Measurements from ENCODE around the gene PACRG.
"Not testable (repeated sequence)": the region's sequence is repeated elsewhere in the genome, so short reads cannot be mapped to it uniquely, and the experiment has no call there.

The PACRG gene

DNA sequence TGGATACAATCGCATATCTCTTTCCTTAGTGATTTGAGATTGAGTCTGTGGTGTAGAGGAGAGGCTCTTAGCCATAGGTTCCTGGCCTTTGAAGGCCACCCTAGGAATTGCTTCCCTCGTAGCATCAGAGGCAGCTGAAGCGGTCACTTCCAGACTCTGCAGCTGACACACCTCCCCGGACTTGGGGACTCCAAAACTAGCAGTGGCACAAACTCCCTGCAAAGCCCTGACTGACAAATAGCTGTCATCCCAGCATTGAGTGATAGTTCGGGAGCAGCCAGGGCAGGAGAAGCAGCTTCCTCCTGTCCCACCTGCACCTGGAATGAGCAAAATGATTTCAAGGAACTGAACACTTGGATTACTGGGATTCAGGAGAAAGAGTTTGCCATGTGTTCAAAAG, 586.2 kb downstream of the PACRG start:
- DNase-seq (ENCODE audit: low read depth in 2 of 2) = no peak

DNA sequence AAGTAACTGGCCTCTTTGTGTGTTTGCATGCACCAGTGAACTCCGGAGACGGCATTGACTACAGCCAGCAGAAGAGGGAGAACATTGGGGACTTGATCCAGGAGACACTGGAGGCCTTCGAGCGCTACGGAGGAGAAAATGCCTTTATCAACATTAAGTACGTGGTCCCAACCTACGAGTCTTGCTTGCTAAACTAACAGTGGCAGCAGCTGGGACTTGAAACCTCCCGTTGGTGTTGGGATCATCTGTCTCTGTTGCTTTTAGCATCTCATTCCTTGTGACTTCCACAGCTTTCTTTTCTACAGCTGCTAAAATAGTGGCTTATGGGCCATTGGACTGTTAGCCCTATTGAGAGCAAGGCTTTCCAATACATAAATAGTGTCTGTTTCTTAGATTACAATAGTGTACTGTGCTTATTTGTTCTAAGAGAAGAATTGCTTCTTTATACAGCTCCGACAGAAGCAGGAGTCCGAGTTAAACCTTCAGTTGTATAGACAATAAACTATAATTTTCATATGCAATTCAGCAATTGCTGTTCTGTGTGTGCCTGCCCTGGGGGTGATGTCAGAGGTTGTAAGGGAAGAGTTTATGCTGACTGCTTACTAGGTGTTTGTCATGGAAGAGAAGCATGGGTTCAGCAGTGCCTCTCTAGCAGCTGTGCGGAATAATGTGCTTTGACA, 587.2 kb downstream of the PACRG start:
- DNase-seq (ENCODE audit: low read depth in 2 of 2) = no peak

DNA sequence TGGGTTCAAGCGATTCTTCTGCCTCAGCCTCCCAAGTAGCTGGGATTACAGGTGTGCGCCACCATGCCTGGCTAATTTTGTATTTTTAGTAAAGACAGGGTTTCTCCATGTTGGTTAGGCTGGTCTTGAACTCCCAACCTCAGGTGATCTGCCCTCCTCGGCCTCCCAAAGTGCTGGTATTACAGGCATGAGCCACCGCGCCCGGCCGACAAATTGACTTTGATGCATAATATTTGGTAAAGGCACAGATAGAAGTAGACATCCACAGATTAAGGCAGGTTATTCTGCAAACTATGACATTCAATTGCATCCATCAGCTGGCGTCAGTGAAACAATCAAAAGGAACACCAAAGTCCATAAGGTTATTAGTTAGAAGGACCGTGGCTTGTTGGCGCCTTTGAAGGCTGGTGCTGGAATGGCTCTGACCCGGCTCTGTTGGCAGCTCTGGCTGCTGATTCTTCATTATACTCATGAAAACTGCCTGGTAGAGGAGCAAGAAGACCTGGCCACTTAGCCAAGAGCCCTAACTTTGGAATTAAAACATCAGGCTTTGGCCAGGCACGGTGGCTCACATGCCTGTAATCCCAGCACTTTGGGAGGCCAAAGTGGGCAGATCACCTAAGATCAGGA, 589.2 kb downstream of the PACRG start:
- DNase-seq (ENCODE audit: low read depth in 2 of 2) = not testable (repeated sequence)

DNA sequence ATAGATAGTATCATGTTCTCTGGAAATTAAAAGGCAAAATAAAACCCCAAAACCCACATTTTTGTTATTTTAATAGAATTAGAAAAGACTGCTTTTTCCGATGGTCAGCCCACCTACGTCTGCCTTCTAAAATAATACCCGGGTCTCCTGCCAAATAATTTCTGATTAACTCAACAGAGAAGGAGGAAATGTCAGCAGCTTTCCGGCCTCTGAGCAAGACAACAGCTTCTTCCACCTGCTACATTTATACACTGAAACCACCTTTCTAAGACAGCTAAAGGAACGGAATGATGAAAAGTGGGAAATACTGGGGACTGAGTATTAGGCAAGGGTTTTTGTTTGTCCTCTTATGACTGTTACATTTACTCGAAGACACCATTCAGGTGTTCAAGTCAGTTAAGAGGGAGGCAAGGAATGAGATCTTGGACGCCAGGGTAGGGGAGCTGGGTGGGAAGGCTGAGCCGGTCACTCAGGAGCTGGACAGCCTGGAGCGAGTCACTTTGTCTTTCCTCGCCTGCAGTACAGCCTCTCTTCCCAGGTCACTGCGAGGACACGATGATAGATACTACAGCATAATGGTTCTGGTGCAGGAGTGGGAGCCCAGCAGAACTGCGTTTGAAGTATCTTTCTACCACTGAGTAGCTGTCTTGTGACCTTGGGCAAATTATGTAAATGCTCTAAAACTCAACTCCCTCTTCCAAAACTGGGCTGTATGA, 590.5 kb downstream of the PACRG start:
- no peak for DNase-seq (ENCODE audit: low read depth in 2 of 2)

DNA sequence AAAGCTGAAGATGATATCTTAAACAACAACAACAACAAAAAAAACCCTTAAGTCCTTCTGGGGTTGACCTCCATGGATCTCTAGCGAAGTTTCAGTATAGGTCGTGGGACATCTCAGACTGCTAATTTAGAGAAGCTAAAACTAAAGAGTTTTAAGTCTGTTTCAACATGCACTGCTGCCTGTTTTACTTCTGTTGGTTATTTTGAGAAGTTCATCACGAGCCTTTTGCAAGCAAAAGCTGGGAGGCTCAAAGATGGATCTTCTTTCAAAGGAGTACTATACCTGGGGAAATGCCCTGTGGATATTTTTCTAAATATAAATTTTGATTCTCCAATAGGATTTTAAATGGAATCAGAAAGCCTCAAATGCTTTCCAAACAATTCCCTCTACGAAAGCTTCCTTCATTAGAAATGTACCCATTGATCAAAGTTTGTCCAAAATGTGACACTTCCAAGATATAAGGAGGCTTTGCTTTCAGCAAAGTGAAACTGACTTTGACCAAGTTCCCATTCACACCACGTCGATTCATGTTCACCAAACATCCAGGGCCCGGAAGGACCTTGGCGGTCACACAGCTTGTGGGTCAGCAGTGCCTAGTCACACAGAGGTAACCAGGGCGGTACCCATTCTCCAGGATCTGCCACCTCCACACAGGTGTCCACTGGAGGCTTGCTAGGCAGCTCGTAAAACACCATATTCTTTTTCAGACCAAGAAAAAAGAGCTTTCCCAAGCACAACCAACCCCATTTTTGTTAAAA, 592.0 kb downstream of the PACRG start:
- DNase-seq (ENCODE audit: low read depth in 2 of 2) = no peak

DNA sequence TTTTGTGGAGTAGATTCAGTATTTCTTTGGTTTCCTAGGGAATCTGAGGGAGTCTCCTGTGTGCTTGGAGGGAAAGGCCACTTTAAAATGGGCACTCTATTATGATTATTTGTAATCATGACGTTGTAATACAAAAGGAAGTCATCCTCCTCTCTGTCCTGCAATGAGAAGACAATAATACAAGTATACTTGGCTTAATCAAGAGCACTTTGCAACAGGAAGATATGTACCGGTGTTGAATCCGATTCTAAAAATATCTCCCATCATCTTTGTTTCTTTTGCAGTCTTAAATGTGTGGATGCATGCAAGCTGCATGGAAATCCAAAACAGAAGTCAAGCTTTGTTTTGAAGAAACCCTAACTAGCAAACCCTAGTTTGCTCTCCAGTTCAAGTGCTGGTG, 592.6 kb downstream of the PACRG start:
- DNase-seq (ENCODE audit: low read depth in 2 of 2) = no peak

DNA sequence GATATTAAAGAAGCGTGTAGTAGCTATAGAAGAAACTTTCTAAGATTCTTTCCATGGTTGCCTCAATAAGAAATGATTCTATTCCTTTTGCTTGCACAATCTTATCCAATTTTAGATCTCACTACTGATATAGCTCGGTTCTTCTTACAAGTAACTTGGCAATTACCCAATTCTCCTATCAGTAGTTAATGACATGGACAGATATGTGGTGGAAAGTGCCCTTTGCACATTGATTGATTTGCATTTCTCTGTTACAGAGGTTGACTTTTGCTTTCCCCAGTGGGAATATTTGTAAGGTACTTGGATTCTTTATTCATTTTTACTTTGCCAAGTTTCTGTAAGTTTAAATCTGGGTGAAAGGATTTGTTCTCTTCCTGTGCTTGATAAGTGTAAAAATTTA, 593.0 kb downstream of the PACRG start:
- DNase-seq (ENCODE audit: low read depth in 2 of 2) = no peak

DNA sequence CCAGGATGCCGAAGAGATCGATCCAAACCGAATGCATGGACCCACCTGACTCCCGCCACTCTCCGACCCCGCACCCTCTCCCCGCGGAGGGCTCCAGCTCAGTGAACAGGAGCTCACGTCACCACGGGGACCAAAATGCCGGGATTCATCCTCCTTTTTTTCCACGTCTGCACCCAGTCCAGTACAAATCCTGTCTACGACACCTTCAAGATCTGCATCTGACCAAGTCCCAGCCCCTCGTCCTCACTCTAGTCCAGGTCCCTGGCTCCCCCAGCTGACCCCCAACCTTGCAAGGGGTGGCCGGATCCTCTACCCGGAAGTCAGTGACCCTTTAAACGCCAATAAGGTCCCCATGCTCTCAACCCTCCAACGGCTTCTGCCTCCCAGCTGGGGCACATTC, 593.9 kb downstream of the PACRG start:
- DNase-seq (ENCODE audit: low read depth in 2 of 2) = no peak

DNA sequence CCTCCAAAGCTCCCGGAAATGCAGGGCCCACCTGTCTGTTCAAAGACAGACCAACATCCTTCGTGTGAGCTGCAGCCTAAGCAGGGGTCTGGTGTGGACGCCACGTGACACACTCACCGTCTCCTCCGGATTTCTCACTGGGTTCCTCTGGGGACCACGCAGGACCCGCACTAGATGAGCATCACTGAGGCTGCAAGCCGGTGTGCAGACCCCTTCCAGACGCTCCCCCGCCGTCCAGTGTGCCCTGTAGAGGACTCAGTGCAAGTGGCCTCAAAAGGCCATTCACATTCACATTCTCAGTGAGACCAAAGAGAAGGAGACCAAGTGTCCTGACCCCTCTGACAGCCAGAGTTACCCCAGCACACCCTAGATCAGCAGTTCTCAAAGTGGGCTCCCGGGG, 595.5 kb downstream of the PACRG start:
- no peak for DNase-seq (ENCODE audit: low read depth in 2 of 2)

DNA sequence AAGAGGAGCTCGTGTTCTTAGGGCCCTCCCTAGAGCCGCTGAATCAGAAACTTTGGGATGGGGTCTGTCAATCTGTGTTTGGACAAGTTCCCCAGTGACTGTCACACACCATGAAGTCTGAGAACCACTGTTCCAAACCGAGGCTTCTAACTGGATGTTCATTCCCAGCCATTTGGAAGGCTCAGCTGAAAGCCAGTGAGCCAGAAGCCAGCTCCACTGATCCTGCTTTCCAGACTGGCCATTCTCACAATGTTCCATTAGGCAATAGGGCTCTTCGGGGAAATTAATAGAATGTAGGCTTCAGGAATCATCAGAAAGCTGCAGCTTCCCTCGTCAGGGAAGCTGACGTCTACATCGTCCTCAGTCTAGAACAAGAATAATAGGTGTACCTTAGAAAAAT, 595.9 kb downstream of the PACRG start:
- no peak for DNase-seq (ENCODE audit: low read depth in 2 of 2)

DNA sequence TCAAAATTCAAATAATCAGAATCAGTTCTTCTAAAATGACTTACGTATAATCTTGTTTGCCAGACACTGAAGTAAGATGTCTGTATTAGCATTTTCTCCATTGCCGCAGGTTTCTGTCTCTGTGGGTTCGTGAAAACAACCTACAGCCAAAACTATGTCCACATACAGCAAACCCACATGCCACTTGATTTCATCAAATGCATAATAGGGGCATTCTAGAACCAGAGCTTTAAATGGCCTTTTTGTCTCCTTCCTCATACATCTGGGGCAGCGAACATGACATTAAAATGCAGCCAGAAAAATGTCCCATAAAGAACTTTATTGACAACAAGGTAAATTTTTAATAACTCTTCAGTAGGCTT, 596.5 kb downstream of the PACRG start:
- no peak for DNase-seq (ENCODE audit: low read depth in 2 of 2)

DNA sequence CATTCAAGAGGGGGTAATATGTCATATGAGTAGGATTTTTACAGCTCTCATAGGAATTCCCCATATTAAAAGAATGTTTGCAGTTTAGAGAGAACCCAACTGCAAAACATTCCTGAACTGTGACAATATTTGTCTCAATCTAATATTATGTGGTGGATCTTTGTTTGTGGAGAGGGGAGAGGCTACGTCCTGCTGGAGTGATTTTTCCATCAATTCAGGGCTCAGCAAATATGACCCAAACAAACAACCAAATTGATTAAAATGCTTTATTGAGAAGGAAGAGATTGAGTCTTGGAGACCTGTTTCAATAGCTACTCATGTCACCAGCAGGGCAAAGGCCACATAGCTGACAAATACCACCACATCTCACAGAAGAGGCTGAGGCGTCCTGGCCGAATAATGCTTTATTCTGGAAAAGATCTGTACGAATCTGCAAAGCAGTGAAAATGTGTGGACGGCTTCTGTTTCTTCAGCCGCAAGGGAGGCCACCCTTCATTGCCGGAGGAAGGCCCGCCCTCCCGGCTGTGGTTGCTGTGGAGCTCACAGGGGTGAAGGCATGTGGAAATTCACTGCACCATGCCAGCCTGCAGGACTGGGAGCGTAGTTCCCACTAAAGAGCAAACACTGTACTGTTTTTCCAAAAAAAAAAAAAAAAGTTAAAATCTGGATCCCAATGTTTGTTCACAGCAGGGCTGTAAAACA, 597.1 kb downstream of the PACRG start:
- no peak for DNase-seq (ENCODE audit: low read depth in 2 of 2)

DNA sequence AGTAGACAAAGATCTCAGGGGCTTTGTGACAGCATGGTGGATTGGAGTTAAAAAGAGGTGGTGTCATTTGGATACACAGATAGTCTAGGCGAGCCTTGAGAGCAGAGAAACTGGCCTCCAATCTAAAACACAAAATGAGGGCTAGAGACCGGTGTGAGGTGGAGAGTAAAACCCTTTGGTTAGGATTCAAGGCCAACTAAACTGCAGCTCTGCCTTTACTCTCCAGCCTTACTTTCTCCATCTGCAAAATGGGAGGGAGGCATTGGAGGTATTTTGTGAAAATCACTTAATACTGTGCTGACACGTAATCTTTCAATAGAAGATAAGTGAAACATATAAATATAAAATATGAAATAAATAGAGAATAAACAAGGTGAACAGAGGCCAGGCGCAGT, 597.6 kb downstream of the PACRG start:
- no peak for DNase-seq (ENCODE audit: low read depth in 2 of 2)

DNA sequence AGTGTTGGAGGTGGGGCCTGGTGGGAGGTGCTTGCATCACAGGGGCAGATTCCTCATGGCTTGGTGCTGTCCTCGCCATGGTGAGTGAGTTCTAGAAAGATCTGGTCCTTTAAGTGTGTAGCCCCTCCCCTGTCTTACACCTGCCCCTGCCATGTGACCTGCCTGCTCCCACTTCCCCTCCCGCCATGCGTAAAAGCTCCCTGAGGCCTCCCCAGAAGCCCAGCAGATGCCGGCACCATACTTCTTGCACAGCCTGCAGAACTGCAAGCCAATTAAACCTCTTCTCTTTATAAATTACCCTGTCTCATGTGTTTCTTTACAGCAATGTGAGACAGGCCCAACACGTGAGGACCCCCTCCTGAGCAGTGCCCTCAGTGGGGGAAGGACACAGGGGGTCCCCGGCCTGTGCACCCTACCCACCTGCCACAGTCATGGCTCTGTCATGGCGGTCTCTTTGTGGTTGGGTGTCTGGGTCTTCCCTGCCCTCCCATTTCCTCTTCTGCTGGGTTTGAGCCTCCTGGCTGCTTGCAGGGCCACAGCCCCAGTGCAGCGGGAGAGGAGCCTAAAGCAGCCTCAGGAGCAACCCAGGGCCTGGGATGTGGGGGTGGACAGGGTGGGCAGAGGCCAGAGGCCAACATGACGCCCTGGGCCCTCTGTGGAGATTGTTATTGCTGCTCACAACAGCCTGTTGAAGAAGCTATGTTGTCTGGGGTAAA, 599.5 kb downstream of the PACRG start:
- DNase-seq (ENCODE audit: low read depth in 2 of 2) = no peak

DNA sequence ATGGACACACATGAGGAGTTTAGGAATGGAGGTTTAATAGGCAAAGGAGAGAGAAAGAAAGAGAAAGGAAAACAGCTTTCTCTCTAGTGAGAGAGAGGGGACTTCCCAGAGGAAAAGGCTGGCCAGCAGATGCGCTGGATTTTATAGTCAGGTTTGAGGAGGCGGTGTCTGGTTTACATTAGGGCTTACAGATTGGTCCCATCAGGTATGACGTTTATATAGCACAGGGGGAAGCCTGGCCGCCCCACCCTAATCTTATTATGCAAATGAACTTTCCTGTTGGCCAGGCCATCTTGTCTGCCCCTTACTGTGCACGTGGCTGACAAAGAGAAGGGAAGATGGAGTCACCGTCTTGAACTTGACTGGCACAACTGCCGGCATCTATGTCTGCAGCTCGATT, 600.1 kb downstream of the PACRG start:
- no peak for DNase-seq (ENCODE audit: low read depth in 2 of 2)

DNA sequence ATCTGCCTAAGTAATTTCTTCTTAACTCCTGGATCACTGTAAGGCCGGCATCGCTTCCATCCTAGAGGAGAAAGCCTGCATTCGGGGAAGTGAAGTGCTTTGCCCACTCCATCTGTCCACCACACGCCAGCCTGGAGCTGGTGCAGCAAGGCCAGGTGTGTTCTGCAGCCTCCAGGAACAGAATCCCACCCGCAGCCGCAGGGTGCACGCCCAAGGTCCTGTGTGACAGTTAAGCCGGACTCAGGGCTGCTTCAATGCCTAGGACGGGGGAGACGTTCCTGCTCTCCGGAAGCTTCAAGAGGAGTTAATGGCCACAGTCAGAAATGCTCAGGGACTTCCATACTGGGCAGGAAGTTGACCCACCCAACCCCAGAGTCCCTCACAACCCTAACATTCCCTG, 600.6 kb downstream of the PACRG start:
- DNase-seq (ENCODE audit: low read depth in 2 of 2) = no peak

DNA sequence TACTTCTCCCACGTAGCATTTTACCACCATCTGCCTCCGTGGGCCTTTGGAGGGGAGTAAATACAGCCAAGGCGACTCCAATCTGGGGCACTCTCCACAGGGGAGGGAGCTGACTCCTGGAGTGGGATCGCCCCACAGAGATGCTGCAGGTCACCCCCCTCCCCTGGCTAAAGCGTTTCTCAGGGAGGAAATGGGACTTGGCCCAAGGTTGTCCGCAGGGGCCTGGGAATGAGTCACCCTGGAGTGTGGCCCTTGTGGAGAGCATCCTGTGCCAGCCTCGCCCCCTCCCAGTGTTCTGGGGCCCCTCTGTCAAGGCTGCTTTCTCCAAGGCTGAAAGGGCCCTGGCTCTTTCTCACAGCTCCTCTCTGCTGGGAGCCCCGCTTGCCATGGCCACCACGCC, 602.2 kb downstream of the PACRG start:
- no peak for DNase-seq (ENCODE audit: low read depth in 2 of 2)

DNA sequence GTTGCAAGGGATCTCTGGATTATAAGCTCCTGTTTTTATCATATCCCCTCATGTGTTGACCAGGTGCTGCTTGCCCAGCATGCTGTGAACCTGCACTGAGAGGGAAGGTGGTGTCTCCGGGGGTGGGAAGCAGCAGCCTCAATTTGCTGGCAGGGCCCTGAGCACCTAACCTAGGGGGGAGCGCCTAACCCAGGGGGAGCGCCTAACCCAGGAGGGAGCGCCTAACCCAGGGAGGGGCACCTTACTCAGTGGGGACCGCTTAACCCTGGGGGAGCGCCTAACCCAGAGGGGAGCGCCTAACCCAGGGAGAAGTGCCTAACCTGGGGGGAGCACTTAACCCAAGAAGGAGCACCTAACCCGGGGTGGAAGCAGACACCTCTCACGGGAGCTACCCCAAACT, 603.5 kb downstream of the PACRG start:
- no peak for DNase-seq (ENCODE audit: low read depth in 2 of 2)

DNA sequence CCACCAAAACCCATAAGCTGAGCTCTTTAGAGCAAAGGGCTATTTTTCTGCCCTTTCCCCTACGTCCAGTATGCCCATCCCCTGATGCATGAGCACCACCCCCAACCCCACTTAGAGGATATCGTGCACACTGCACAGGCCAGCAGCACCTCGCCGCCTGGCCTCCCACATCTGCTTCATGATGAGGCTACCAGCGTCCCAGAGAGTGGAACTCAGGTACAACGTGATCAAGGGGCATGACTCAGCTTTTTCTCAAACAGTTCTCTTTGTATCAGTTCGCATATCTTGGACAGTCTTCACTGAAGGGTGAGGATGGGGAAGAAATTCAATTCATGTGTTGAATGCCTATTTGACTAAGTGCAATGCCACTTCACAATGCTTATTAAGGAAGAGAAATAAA, 604.8 kb downstream of the PACRG start:
- no peak for DNase-seq (ENCODE audit: low read depth in 2 of 2)

DNA sequence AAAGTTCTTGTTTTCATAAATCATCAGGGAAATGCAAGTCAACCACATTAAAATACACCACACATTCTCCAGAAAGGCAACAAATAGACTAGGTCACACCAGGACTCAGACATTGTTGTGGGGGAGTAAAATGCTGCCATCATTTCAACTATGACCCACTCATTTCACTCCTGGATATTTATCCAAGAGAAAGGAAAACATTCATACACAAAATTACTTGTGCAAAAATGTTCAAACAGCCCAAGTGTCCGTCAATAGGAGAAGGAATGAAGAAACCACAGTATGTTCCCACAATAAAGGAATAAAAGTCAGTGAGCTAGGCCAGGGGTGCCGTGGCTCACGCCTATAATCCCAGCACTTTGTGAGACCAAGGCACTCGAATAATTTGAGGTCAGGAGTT, 605.3 kb downstream of the PACRG start:
- DNase-seq (ENCODE audit: low read depth in 2 of 2) = no peak
